ENCODE data around the gene ASCC1.

DNA sequence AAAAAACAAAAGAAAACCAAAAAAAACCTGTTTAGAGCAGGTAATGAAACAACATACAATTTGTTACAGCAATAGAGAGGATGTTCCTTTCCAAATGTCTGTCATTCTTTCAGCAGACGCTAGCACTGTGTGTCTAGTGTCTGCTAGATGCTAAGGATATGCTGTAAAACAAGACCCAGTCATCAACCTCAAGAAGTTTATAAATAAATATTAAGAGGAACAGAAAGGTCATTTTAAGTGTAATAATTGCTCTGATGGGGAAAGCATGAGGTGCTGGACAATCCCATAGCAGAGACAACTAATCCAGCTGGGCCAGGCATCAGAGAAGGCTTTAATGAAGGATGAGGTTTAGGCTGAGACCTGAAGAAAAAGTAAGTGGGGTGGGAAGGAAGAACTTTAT lies 23.3 kb upstream of the ASCC1 start:
- TF ChIP-seq, protein P1, sequence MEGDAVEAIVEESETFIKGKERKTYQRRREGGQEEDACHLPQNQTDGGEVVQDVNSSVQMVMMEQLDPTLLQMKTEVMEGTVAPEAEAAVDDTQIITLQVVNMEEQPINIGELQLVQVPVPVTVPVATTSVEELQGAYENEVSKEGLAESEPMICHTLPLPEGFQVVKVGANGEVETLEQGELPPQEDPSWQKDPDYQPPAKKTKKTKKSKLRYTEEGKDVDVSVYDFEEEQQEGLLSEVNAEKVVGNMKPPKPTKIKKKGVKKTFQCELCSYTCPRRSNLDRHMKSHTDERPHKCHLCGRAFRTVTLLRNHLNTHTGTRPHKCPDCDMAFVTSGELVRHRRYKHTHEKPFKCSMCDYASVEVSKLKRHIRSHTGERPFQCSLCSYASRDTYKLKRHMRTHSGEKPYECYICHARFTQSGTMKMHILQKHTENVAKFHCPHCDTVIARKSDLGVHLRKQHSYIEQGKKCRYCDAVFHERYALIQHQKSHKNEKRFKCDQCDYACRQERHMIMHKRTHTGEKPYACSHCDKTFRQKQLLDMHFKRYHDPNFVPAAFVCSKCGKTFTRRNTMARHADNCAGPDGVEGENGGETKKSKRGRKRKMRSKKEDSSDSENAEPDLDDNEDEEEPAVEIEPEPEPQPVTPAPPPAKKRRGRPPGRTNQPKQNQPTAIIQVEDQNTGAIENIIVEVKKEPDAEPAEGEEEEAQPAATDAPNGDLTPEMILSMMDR (IDR thresholded peaks at IDR 0.05) = no peak
- no peak for TF ChIP-seq POLR2A (IDR thresholded peaks at IDR 0.05)
- no peak for TF ChIP-seq EP300 (IDR thresholded peaks at IDR 0.05)
- no peak for TF ChIP-seq POLR2AphosphoS5 (IDR thresholded peaks at IDR 0.05)

Data from gastroesophageal sphincter (tissue), 3 donors.